Aorta (tissue), 5 donors: Measurements from ENCODE around the gene MEX3D. TPM values are rescaled to one million over a fixed set of nuclear protein-coding genes. Genes with fewer than 3 reads are reported as not detected.

Experiments
- ATAC-seq: fragments of 200-7000 bp; cut with Tn5 transposase; one replicate; pipeline ENCODE4 v1.9.1; 2022; ENCODE audit warnings: moderate library complexity; ENCODE audit not compliant: low FRiP score
- DNase-seq, 2 donors: peaks; one replicate each; pipeline ENCODE4 v3.0.0-alpha.2; 2020
- H3K27ac ChIP-seq, 2 donors: one replicate each; pipeline ENCODE4 v1.5.1; 2013; ENCODE audit warnings: low read length in 2 of 2, mild to moderate bottlenecking in 2 of 2, moderate library complexity in 2 of 2, control low read depth in 1 of 2, inconsistent platforms in 1 of 2, low read depth in 1 of 2
- H3K27me3 ChIP-seq, 2 donors: one replicate each; pipeline ENCODE4 v1.6.1; 2013; ENCODE audit warnings: control low read depth in 1 of 2, low read length in 1 of 2, mild to moderate bottlenecking in 1 of 2, moderate library complexity in 1 of 2; ENCODE audit not compliant: insufficient read depth in 2 of 2, control insufficient read depth in 1 of 2
- H3K36me3 ChIP-seq, 2 donors: one replicate each; pipeline ENCODE4 v1.6.1; 2013; ENCODE audit warnings: control low read depth in 1 of 2, low read length in 1 of 2, mild to moderate bottlenecking in 1 of 2; ENCODE audit not compliant: insufficient read depth in 2 of 2, control insufficient read depth in 1 of 2
- H3K4me1 ChIP-seq, 2 donors: one replicate each; pipeline ENCODE4 v1.6.1; 2013; ENCODE audit warnings: low read length in 2 of 2, control low read depth in 1 of 2, mild to moderate bottlenecking in 1 of 2, moderate library complexity in 1 of 2; ENCODE audit not compliant: insufficient read depth in 2 of 2, control insufficient read depth in 1 of 2
- H3K4me3 ChIP-seq, 2 donors: one replicate each; pipeline ENCODE4 v1.5.1; 2013; ENCODE audit warnings: low read length in 2 of 2, control low read depth in 1 of 2, mild to moderate bottlenecking in 1 of 2
- H3K9me3 ChIP-seq: one replicate; pipeline ENCODE4 v1.6.1; 2013; ENCODE audit warnings: mild to moderate bottlenecking, low read length; ENCODE audit not compliant: control insufficient read depth
- WGBS, 2 donors: extraction: QIAGEN DNeasy Blood & Tissue Kit; methylation state at CpG; one replicate each; pipeline ENCODE4 v1.1.7; 2013; 5-methylcytosine and 5-hydroxymethylcytosine counted together
- intact Hi-C, 2 donors: fragments of 100-400 bp; cut with DNase I; formaldehyde crosslinking; loops; one replicate each; pipeline versions ENCODE4 v1.14.2 to v1.15.0; 2022
- polyA plus RNA-seq, 2 donors: library from polyadenylated mRNA; stranded (reverse); fragments of 200-250 nt; gene quantifications; one replicate each; pipeline ENCODE4 v1.2.3, GENCODE V29; 2013
- total RNA-seq, 2 donors: library from RNA; stranded (reverse); fragmentation: NEBNext Ultra II Directional; extraction: Animal tissue kit (Norgen Biotek cat#: 25700); gene quantifications; one replicate each; pipeline ENCODE4 v1.2.1, GENCODE V29; 2021
- donor health status: healthy with polysubstance abuse.
- donor health status: Bipolar disorder and iron deficiency.
- donor health status: DM: no; HTN: no; CAD: no.
- donor health status: DM: no; HTN: no; CAD: no.
- donor health status: DM: yes; HTN: yes; CAD: no.

The MEX3D gene
- total and polyA plus RNA-seq, 4 donors, result 3.6 to 20.5 (median 11.2) TPM

- Histone ChIP-seq H3K4me3 (peak overlapping the region; percentile 42 to 64), H3K36me3 (no peaks in the 10 kb centered on the region), H3K4me1 (no peaks in the 10 kb centered on the region), H3K27me3 (no peaks in the 10 kb centered on the region), H3K9me3 (no peaks in the 10 kb centered on the region), H3K27ac (peak overlapping the region in 1 of 2 donors; percentile 31)
- peak; percentile 37 for ATAC-seq
- WGBS, 2 donors, result 5 to 6% methylated on average over 37 to 52 of the region's 52 CpGs
- intact Hi-C loops, result no loop called here
- DNase-seq, result no peak
These were observed 54.4 kb downstream of the MEX3D start for GRCh38 chr19:1513499-1514294.

DNA sequence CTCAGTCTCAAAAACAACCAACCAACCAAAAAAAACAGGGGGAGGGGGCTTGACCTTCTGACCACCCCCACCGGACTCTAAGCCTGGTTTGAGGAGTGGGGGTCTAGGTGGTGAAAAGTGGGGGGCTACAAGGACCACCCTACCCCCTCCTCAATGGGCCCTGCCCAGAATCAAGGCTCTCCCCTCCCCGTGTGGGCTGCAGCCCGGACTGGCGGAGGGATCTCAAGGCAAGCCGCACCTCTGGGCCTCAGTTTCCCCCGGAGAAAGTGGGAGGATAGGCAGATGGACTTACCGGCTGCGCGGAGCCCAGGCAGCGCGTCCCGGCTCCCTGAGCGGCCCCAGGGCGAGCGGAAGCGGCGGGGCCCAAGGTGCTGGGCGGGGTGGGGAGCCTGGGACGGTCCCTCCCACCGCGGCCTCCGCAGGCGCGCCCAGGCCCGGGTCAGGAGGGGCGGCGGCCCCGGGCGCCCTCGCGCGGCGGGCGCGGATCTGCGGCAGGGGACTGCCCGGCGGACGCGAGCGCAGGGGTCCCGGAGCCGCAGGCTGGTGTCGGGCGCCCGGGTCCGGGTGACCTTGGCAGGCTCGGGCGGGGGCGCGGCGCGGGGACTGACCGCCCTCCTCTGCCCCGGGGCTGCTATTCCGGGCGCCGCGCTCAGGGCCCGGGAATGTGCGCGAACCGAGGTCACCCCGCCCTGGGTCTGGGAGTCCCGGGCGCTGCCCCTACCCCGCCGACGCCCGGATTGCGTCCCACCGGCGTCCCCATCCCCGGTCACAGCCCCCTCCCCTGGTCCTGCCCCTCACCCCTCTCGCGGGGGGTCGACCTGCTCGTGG, 55.2 kb downstream of the MEX3D start, which contains the start of gene ADAMTSL5:
ADAMTSL5 (minus strand) TSS at position 349 of the 828 bp plus-strand sequence. CDS start 2,076 bp downstream, outside the sequence.
- H3K27me3 ChIP-seq, result no peaks in the 10 kb centered on the region
- no peaks in the 10 kb centered on the region for H3K36me3 ChIP-seq
- H3K9me3 ChIP-seq, result no peaks in the 10 kb centered on the region
- intact Hi-C loops, result no loop called here
- no peaks in the 10 kb centered on the region for H3K4me1 ChIP-seq
- WGBS, 2 donors, result 2 to 10% methylated on average over 20 to 78 of the region's 78 CpGs
- H3K27ac ChIP-seq, result peak within 1 kb of the TSS in 1 of 2 donors; percentile 55
- H3K4me3 ChIP-seq, result peak within 1 kb of the TSS; percentile 42 to 64
- DNase-seq (peak in 1 of 2 donors; percentile 74), ATAC-seq (peak; percentile 63)

GRCh38 chr19:1511318-1512317, 56.5 kb downstream of the MEX3D start:
- no peak for DNase-seq
- WGBS, 2 donors, result 57 to 60% methylated on average over 17 to 22 of the region's 22 CpGs
- Histone ChIP-seq H3K36me3 (no peaks in the 10 kb centered on the region), H3K9me3 (no peaks in the 10 kb centered on the region), H3K4me3 (no peak overlapping the region), H3K27ac (no peak overlapping the region), H3K27me3 (no peaks in the 10 kb centered on the region), H3K4me1 (no peaks in the 10 kb centered on the region)
- intact Hi-C loops, result no loop called here
- ATAC-seq, result no peak

DNA sequence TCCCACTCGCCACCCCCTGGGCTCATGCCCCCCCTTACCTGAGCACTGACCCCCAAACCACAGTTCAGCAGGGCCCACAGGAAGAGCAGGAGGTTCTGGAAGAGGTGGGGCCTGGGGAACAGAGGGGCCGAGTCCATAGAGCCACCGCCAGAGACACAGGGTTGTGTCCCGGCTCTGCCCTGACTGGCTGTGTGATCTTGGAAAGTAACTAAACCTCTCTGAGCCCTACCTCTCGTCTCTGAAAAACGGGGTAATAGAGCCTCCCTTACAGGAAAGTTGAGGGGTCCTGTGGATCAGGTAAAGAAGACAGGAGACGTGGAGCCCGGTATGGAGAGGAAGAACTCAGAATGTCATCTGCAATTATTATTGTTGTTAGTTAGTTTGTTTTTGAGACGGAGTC, 57.3 kb downstream of the MEX3D start:
- intact Hi-C loops, result no loop called here
- H3K4me1 ChIP-seq, result no peaks in the 10 kb centered on the region
- no peaks in the 10 kb centered on the region for H3K9me3 ChIP-seq
- no peaks in the 10 kb centered on the region for H3K36me3 ChIP-seq
- 58 to 61% methylated on average over 9 of the region's 9 CpGs for WGBS, 2 donors
- H3K27ac ChIP-seq, result no peak overlapping the region
- ATAC-seq (no peak), DNase-seq (no peak)
- H3K27me3 ChIP-seq, result no peaks in the 10 kb centered on the region
- no peak overlapping the region for H3K4me3 ChIP-seq

- no peaks in the 10 kb centered on the region for H3K4me1 ChIP-seq
- no peaks in the 10 kb centered on the region for H3K9me3 ChIP-seq
- 45 to 50% methylated on average over 21 to 25 of the region's 25 CpGs for WGBS, 2 donors
- H3K36me3 ChIP-seq, result no peaks in the 10 kb centered on the region
- no peak overlapping the region for H3K4me3 ChIP-seq
- ATAC-seq (no peak), DNase-seq (no peak)
- no peak overlapping the region for H3K27ac ChIP-seq
- H3K27me3 ChIP-seq, result no peaks in the 10 kb centered on the region
- intact Hi-C loops, result no loop called here
These were observed 57.7 kb downstream of the MEX3D start for GRCh38 chr19:1510442-1510806.

DNA sequence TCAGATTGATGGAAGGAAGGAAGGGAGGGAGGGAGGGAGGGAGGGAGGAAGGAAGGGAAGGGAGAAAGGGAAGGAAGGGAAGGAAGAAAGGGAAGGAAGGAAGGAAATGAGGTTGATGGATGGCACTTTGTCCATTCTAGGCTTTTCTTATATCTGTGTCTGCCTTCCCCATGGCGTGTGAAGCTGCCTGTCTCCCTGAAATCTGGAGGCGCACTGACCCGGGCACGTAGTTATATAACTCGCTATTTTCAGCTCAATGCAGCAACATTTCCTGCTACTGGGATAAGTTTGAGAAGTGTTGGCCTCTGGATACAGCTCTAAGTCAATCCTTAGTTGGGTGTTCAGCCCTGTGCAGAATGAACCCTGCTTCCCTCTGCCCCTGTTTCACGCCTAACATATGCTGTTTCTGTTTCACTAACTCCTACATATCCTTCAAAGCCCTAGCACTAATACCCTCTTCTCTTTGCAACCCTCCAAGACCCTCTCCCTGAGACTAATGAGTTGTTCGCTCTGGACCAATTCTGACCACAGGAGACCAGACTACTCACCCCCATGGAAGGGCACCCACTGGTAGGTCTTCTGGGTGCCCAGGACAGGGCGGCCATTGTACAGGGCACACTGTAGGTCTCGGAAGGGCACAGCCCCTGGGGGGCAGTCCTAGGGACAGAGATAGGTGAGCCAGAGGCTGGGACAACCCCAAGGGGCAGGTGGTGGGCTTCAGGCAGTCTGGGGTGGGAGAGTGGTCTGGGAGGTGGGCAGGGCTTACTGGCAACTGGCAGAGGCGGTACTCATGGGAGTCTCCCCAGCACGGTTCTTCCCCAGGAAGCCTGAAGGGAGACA, 58.3 kb downstream of the MEX3D start:
- 59 to 60% methylated on average over 11 of the region's 11 CpGs for WGBS, 2 donors
- no peaks in the 10 kb centered on the region for H3K27me3 ChIP-seq
- no peak overlapping the region for H3K4me3 ChIP-seq
- no peaks in the 10 kb centered on the region for H3K9me3 ChIP-seq
- H3K36me3 ChIP-seq, result no peaks in the 10 kb centered on the region
- H3K4me1 ChIP-seq, result no peaks in the 10 kb centered on the region
- intact Hi-C loops, result loop anchor here in 1 of 2 donors (10.0 kb wide), 1 partner anchor 235 kb away; the partner anchor contains the start of gene FAM174C
- ATAC-seq, result no peak
- no peak for DNase-seq
- no peak overlapping the region for H3K27ac ChIP-seq

GRCh38 chr19:1508507-1508856, 59.6 kb downstream of the MEX3D start:
- Histone ChIP-seq H3K4me3 (no peak overlapping the region), H3K36me3 (no peaks in the 10 kb centered on the region), H3K9me3 (no peaks in the 10 kb centered on the region), H3K4me1 (no peaks in the 10 kb centered on the region), H3K27ac (peak overlapping the region in 1 of 2 donors; percentile 35), H3K27me3 (no peaks in the 10 kb centered on the region)
- DNase-seq, result no peak
- intact Hi-C loops, result loop anchor here in 1 of 2 donors (10.0 kb wide), 1 partner anchor 234 kb away; the partner anchor contains the start of gene FAM174C
- ATAC-seq, result no peak
- 29 to 33% methylated on average over 12 of the region's 12 CpGs for WGBS, 2 donors
